GM19328 (cell line): ENCODE measurements around the gene TRIM31.
"Not testable (repeated sequence)": the region's sequence is repeated elsewhere in the genome, so short reads cannot be mapped to it uniquely, and the experiment has no call there.

Experiments
- ATAC-seq: cut with Tn5 transposase; IDR thresholded peaks from one replicate; pipeline ENCODE4 v1.9.1; 2021; ENCODE audit warnings: mild to moderate bottlenecking, moderate library complexity; ENCODE audit not compliant: unreplicated experiment

Gene TRIM31

GRCh38 chr6:30149858-30150550, 37.1 kb upstream of the TRIM31 start:
- no peak for ATAC-seq

DNA sequence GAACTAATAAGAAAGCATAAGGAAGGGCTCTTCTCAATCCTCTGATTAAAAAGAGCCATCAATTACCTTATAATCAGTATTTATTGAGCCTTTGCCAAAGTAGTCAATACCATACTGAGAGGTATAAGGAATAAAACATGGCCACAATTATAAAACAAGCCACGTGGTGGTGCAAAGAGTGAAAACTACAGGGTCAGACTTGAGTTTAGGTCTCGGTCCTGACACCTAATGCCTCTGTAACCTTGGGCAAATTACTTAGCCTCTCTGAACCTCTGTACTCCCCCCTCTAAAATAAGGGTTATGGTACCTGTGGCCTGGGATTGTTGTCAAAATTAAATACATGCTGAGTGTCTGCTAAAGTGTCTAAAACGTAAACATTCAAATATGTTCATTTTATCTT, 36.3 kb upstream of the TRIM31 start:
- ATAC-seq: no peak

- ATAC-seq: no peak
These were observed 34.2 kb upstream of the TRIM31 start for GRCh38 chr6:30147096-30147495.

DNA sequence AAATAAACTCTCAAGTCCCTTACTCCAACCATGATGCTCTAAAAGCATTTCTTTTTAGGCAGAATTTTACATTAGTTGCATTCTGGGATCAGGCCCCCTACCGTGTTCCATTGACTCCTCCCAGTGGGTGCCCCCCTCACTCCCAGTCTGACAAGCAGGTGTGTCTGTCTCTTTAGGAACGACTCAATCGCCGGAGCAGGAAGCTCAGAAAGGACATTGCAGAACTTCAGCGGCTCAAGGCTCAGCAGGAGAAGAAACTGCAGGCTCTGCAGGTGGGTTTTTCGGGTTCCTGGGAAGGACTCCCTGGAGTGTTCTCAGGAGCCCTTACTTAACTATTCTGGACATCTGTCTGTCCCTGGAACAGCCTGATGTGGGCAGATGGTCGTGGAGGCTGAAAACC, 32.9 kb upstream of the TRIM31 start:
- ATAC-seq: no peak

GRCh38 chr6:30144811-30145210, 31.9 kb upstream of the TRIM31 start:
- no peak for ATAC-seq

- no peak for ATAC-seq
These were observed 30.9 kb upstream of the TRIM31 start for GRCh38 chr6:30143780-30144179.

GRCh38 chr6:30142665-30143064, 29.8 kb upstream of the TRIM31 start:
- ATAC-seq: no peak

GRCh38 chr6:30140240-30140639, 27.4 kb upstream of the TRIM31 start:
- ATAC-seq: not testable (repeated sequence)

GRCh38 chr6:30136570-30137286, 23.8 kb upstream of the TRIM31 start:
- ATAC-seq: no peak

- ATAC-seq: no peak
These were observed 22.9 kb upstream of the TRIM31 start, which contains the start of gene TRIM40 for GRCh38 chr6:30135757-30136156. Gene TRIM40 (plus strand): TSS chr6:30136140. CDS start chr6:30137037, 897 bp downstream.

DNA sequence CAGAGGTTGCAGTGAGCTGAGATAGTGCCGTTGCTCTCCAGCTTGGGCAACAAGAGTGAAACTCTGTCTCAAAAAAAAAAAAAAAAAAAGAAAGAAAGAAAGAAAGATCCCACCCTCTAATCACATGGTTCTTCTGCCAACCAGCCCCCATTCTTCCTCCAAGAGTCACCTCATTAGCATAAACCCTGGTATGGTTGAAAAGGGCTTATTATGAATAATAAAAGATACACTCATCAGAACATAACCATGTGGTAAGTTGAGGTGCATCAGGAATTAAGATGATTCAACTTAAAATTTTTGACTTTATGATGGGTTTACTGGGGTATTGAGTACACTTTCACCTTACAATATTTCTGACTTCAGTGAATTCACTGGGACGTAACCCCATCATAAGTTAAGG, 22.3 kb upstream of the TRIM31 start:
- no peak for ATAC-seq

DNA sequence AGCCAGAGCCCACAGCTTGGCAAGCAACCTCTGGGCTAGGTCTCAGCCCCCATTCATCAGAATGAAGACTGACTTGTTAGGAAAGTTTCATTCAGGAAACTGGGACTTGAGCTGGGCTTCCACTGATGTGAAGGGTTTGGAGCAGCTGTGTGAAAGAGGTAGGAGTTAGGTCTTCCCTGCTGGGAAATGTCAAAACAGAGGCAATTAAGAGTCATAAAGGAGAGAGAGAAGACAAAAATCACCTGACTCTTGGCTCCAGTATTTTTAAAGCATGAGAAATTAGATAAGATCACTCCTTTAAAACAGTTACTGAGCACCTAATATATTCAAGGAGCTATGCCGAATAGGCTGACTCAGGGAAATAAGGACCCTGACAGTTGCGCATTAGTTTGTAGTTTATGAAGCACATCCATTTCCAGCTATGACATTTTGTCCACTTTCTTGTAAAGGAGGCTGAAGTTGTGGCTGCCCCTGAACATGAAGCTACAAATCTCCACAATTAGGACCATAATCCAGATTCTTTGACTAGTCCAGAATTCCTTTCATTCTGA, 19.1 kb upstream of the TRIM31 start:
- no peak for ATAC-seq

- ATAC-seq: no peak
These were observed 18.3 kb upstream of the TRIM31 start for GRCh38 chr6:30130887-30131862.

- ATAC-seq: no peak
These were observed 17.3 kb upstream of the TRIM31 start for GRCh38 chr6:30130179-30130679.

GRCh38 chr6:30129265-30130178, 16.6 kb upstream of the TRIM31 start:
- no peak for ATAC-seq

- no peak for ATAC-seq
These were observed 14.6 kb upstream of the TRIM31 start for GRCh38 chr6:30127238-30128093.

- no peak for ATAC-seq
These were observed 9.6 kb upstream of the TRIM31 start for GRCh38 chr6:30122515-30122914.

DNA sequence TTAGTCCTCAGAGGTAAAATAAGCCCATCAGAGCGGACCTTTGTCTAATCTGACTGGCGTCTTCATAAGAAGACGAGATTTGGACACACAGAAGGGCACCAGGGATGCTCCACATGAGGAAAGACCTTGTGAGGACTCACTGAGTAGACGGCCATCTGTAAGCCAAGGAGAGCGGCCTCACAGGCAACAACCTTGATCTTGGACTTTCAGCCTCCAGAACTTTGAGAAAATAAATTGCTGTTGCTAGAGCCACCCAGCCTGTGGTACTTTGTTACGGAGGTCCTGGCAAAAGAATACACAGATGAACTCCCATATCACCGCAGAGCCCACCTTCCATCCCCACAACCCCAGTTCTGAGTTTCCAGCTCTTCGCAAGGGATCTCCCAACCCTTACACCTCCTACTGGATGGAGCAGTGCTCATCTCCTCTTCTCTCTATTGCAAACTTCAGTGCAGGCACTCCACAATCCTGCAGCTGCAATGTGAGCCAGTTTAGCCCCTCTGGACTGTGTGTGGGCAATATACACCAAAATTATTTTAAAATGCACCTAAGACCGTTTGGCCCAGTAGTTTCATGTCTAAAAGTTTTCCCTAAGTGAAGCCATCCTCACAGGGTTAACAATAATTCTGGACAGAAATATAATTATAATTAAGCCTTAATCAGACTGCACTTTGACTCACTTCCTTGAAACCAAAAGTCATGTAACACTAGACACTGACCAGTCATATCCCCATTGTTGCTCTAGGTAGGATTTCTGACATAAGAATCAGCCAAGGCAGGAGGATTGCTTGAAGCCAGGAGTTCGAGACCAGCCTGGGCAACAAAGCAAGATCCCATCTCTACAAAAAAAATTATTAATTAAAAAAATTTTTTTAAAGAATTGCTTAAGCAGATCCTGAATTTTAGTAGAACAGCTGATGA, 8.8 kb upstream of the TRIM31 start:
- ATAC-seq: no peak
